Tibial nerve (tissue), 4 donors: ENCODE measurements around the gene TMUB1.

Experiments
- EP300 ChIP-seq, 2 donors: sonication (generic); formaldehyde crosslinking; IDR thresholded peaks; one replicate each; pipeline ENCODE4 v1.6.1; 2017; ENCODE audit warnings: antibody characterized with exemption in 2 of 2, mild to moderate bottlenecking in 1 of 2
- POLR2A ChIP-seq, 2 donors: fragments of 450-650 bp; IDR thresholded peaks; one replicate each; pipeline ENCODE4 v1.6.1; 2017; ENCODE audit warnings: antibody characterized with exemption in 2 of 2, mild to moderate bottlenecking in 2 of 2, moderate library complexity in 2 of 2
- TF ChIP-seq, protein P1 (sequence below), 5 experiments: fragments of 200-600 bp in 3 of 5; fragments of 450-650 bp in 2 of 5; sonication (generic) in 3 of 5; IDR thresholded peaks; one replicate each; pipeline ENCODE4 v1.5.1; 2016 to 2019; ENCODE audit warnings: antibody characterized with exemption in 5 of 5, mild to moderate bottlenecking in 3 of 5, moderate library complexity in 2 of 5

DNA sequence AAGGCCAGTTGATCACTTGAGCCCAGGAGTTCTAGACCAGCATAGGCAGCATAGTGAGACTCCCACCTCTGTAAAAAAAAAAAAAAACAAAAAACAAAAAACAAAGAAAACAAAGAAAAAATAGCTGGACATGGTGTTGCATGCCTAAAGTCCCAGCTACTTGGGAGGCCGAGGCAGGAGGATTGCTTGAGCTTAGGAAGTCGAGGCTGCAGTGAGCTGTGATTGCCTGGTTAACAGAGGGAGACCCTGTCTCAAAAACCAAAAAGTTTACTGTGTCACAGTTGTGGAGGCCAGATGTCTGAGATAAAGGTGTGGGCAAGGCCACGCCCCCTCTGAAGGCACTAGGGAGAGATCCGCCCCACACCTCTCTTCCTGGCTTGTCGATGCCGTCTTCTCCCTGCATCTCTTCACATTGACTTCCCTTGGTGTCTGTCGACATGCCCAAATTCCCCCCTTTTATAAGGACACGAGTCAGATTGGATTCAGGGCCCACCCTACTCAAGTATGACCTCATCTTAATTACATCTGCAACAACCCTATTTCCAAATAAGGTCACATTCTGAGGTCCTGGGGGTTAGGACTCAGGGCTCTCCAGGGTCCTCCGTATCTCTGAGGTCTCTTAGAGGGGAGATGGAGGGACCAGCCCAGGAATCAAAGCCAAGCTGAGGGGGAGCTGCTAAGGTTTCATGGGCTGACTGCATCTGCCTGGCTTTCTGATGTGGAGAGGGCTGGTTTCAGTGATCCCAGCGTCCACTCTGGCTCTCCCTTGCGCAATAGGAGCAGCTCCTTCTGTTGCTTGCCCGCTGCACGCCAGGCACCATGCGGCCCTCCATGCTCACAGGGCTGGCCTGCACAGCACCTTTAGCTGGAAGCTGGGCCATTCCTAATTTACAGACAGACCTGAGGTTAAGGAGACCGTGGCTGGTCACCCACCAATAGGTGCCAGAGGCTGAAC lies 26.1 kb upstream of the TMUB1 start:
- TF ChIP-seq, protein P1, sequence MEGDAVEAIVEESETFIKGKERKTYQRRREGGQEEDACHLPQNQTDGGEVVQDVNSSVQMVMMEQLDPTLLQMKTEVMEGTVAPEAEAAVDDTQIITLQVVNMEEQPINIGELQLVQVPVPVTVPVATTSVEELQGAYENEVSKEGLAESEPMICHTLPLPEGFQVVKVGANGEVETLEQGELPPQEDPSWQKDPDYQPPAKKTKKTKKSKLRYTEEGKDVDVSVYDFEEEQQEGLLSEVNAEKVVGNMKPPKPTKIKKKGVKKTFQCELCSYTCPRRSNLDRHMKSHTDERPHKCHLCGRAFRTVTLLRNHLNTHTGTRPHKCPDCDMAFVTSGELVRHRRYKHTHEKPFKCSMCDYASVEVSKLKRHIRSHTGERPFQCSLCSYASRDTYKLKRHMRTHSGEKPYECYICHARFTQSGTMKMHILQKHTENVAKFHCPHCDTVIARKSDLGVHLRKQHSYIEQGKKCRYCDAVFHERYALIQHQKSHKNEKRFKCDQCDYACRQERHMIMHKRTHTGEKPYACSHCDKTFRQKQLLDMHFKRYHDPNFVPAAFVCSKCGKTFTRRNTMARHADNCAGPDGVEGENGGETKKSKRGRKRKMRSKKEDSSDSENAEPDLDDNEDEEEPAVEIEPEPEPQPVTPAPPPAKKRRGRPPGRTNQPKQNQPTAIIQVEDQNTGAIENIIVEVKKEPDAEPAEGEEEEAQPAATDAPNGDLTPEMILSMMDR (IDR thresholded peaks at IDR 0.05), result no peak
- TF ChIP-seq POLR2A (IDR thresholded peaks at IDR 0.05), result no peak
- TF ChIP-seq EP300 (IDR thresholded peaks at IDR 0.05), result no peak
